Psoas muscle (tissue), 8 donors: ENCODE data around the gene AOPEP. TPM values are rescaled to one million over a fixed set of nuclear protein-coding genes. Genes with fewer than 3 reads are reported as not detected.

Experiments used
- ATAC-seq, 4 donors: fragments of 200-7000 bp; cut with Tn5 transposase; one replicate each; pipeline ENCODE4 v1.9.1; 2020; ENCODE audit warnings: moderate library complexity in 3 of 4, mild to moderate bottlenecking in 2 of 4
- DNase-seq, 2 donors: peaks; one replicate each; pipeline ENCODE4 v3.0.0-alpha.2; 2020
- H3K27ac ChIP-seq: fragments of 200-600 bp; one replicate; pipeline ENCODE4 v1.8.0; 2022
- H3K27me3 ChIP-seq, 3 donors: fragments of 200-600 bp in 1 of 3; one replicate each; pipeline versions ENCODE4 v1.6.1 to v1.8.0; 2013 to 2022; ENCODE audit warnings: low read length in 2 of 3, mild to moderate bottlenecking in 2 of 3, moderate library complexity in 1 of 3; ENCODE audit not compliant: insufficient read depth in 3 of 3
- H3K36me3 ChIP-seq, 2 donors: fragments of 200-600 bp in 1 of 2; one replicate each; pipeline versions ENCODE4 v1.6.1 to v1.8.0; 2013 to 2022; ENCODE audit warnings: low read depth in 1 of 2, mild to moderate bottlenecking in 1 of 2, moderate library complexity in 1 of 2; ENCODE audit not compliant: insufficient read depth in 1 of 2
- H3K4me1 ChIP-seq: fragments of 200-600 bp; one replicate; pipeline ENCODE4 v1.8.0; 2022
- H3K4me3 ChIP-seq: fragments of 200-600 bp; one replicate; pipeline ENCODE4 v1.8.0; 2022; ENCODE audit warnings: mild to moderate bottlenecking
- H3K9me3 ChIP-seq: fragments of 200-600 bp; one replicate; pipeline ENCODE4 v1.8.0; 2022
- WGBS, 3 donors: extraction: QIAGEN DNeasy Blood & Tissue Kit; methylation state at CpG; one replicate each; pipeline versions ENCODE4 v1.1.6 to v1.1.7; 2013; 5-methylcytosine and 5-hydroxymethylcytosine counted together
- intact Hi-C, 2 donors: fragments of 100-400 bp; cut with DNase I; formaldehyde crosslinking; loops; one replicate each; pipeline versions ENCODE4 v1.11.0 to v1.14.2; 2022
- polyA plus RNA-seq, 3 donors: library from polyadenylated mRNA; stranded (reverse); fragments of 200-250 nt; gene quantifications; one replicate each; pipeline ENCODE4 v1.2.3, GENCODE V29; 2013
- total RNA-seq, 4 donors: library from RNA; stranded (reverse); fragmentation: NEBNext Ultra II Directional in 2 of 4; extraction: Animal tissue kit (Norgen Biotek cat#: 25700) in 2 of 4; gene quantifications; one replicate each; pipeline versions ENCODE4 v1.2.1 to v1.2.4, GENCODE V29; 2021 to 2023
- TF ChIP-seq, protein P1 (sequence below): fragments of 200-600 bp; IDR thresholded peaks from one replicate; pipeline ENCODE4 v1.8.0; 2022; ENCODE audit warnings: antibody characterized with exemption
- donor health status: healthy with polysubstance abuse.
- donor health status: DM: no; HTN: no; CAD: no; lungs with moderate emphysema.
- donor health status: Bipolar disorder and iron deficiency.
- donor health status: healthy.
- donor health status: DM: yes; HTN: yes; CAD: no.
- donor health status: DM: no; HTN: no; CAD: no.
- donor health status: DM: no; HTN: no; CAD: no.
- donor health status: DM: yes; HTN: yes; CAD: no.

The AOPEP gene
- total and polyA plus RNA-seq, 7 donors = 46.4 to 96.9 (median 78.6) TPM

DNA sequence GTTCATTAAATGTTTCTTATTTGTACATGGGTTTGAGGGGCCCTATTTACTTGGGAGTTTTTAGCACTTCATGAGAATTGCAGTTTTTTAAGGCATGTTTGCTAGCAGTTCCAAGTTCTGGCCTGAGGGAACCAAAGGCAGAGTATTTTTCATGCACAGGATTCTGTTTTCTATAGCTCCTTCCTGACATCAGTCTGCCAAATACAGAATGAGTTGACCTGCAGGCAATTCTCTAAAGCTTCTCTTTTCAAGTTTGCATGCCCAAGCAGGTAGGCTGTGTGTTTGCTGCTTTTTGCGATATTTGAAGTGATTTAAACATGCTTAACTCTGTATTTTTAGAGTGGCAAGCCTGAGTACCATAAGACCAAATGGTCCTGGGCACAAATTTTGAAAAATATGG, 75.8 kb downstream of the AOPEP start:
- Histone ChIP-seq H3K27me3 (no peaks in the 10 kb centered on the region), H3K27ac (no peak overlapping the region), H3K9me3 (no peaks in the 10 kb centered on the region), H3K4me1 (peaks cover 46% of the 10 kb centered on the region), H3K4me3 (no peak overlapping the region), H3K36me3 (no peaks in the 10 kb centered on the region)
- intact Hi-C loops = no loop called here
- DNase-seq = no peak
- ATAC-seq = no peak
- TF ChIP-seq, protein P1, sequence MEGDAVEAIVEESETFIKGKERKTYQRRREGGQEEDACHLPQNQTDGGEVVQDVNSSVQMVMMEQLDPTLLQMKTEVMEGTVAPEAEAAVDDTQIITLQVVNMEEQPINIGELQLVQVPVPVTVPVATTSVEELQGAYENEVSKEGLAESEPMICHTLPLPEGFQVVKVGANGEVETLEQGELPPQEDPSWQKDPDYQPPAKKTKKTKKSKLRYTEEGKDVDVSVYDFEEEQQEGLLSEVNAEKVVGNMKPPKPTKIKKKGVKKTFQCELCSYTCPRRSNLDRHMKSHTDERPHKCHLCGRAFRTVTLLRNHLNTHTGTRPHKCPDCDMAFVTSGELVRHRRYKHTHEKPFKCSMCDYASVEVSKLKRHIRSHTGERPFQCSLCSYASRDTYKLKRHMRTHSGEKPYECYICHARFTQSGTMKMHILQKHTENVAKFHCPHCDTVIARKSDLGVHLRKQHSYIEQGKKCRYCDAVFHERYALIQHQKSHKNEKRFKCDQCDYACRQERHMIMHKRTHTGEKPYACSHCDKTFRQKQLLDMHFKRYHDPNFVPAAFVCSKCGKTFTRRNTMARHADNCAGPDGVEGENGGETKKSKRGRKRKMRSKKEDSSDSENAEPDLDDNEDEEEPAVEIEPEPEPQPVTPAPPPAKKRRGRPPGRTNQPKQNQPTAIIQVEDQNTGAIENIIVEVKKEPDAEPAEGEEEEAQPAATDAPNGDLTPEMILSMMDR = no peak
- WGBS, 3 donors = 91 to 97% (median 95%) methylated on average over 1 of the region's 1 CpG

DNA sequence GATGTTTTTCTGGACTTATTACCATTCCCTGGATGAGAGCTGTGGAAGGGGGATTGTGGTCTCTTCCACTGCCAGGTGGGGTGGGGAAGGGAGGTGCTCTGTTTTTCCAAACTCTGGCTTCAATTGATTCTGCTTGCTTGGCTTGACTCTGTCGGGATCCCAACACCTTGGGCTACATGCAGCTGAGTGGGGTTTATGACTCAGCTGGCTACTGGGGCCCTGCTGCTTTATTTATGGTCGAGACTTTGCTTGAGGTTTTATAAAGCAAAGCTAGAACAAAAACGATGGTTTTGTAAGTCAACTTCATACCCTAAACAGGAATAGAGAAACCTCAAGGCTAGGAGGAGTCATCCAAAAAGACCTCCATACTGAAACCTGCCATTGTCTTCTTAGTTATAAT, 76.3 kb downstream of the AOPEP start:
- intact Hi-C loops = no loop called here
- Histone ChIP-seq H3K9me3 (no peaks in the 10 kb centered on the region), H3K27me3 (no peaks in the 10 kb centered on the region), H3K27ac (no peak overlapping the region), H3K4me3 (no peak overlapping the region), H3K36me3 (no peaks in the 10 kb centered on the region), H3K4me1 (peaks cover 50% of the 10 kb centered on the region)
- no peak for DNase-seq
- 39 to 73% (median 41%) methylated on average over 3 of the region's 3 CpGs for WGBS, 3 donors
- TF ChIP-seq, protein P1 = no peak
- ATAC-seq = no peak

DNA sequence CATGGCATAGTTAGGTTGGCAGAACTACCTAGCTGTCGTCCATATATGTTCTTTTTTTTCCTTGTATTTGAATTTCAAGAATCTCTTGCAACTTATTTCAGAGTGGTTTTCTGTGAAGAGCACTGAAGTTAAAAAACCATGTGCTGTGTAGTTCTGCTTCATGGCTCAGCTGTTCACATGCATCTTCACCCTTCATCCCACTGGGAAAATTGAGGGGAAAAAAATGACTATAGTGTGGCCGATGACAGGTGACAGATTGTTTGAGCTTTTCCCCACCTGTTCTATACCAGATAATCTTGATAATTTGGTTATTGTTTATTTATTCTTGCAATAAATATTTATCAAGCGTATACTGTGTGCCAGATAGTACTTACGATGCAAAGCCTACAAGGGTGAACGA, 77.8 kb downstream of the AOPEP start:
- Histone ChIP-seq H3K4me3 (no peak overlapping the region), H3K36me3 (no peaks in the 10 kb centered on the region), H3K27ac (no peak overlapping the region), H3K9me3 (no peaks in the 10 kb centered on the region), H3K27me3 (no peaks in the 10 kb centered on the region), H3K4me1 (peaks cover 62% of the 10 kb centered on the region)
- intact Hi-C loops = no loop called here
- TF ChIP-seq, protein P1 = no peak
- 70 to 93% (median 84%) methylated on average over 5 of the region's 5 CpGs for WGBS, 3 donors
- ATAC-seq (no peak), DNase-seq (no peak)

DNA sequence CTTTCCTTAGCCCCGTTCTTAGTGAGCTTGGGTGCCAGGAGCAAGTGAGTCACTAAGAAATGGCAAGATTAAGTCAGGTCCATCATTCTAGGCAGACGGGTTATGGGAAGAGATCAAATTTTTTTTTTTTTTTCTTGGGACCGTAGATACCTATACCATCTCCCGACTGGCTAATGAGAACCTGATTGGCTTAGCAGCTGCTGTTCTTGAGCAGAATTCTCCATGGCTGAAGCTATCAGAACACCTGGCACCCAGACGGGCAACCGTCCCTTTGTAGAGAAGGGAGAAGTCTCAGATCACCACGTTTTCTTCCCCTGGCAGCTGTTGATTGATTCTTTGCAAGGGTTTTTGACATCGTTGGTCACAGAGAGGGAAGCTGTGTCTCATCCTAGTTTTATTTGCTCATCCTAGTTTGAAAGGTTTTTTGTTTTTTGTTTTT, 78.6 kb downstream of the AOPEP start:
- intact Hi-C loops = no loop called here
- Histone ChIP-seq H3K4me3 (no peak overlapping the region), H3K9me3 (no peaks in the 10 kb centered on the region), H3K27ac (no peak overlapping the region), H3K4me1 (peaks cover 57% of the 10 kb centered on the region), H3K36me3 (no peaks in the 10 kb centered on the region), H3K27me3 (no peaks in the 10 kb centered on the region)
- DNase-seq = no peak
- TF ChIP-seq, protein P1 = no peak
- WGBS, 3 donors = 35 to 54% (median 40%) methylated on average over 8 of the region's 8 CpGs
- no peak for ATAC-seq

DNA sequence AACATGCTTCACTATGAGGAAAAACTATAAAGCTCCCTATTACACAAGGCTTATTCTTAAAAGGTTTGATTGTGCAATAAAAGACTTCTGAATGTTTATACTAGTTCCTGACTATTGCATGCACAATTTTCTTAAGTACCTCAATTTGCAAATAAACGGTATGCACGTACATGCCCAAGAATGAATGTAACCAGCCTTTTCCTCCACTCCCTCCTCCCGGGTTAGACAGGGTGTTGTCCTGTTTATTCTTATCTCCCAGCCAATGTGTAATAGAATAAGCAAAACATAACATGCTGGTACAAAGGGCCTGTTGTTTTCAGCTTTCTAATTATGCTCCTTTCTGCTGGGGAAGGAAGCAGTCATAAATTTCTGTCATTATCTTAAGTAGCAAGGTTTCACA, 79.1 kb downstream of the AOPEP start:
- H3K27ac ChIP-seq = peak overlapping the region; percentile 49
- intact Hi-C loops = no loop called here

More for the DNA sequence above, 79.1 kb downstream of the AOPEP start:
- Histone ChIP-seq H3K4me3 (no peak overlapping the region), H3K4me1 (peaks cover 53% of the 10 kb centered on the region), H3K36me3 (no peaks in the 10 kb centered on the region), H3K27me3 (no peaks in the 10 kb centered on the region), H3K9me3 (no peaks in the 10 kb centered on the region)
- ATAC-seq (peak in 1 of 4 donors; percentile 19), DNase-seq (no peak)
- TF ChIP-seq, protein P1 = no peak
- WGBS, 3 donors = 8 to 28% (median 17%) methylated on average over 3 of the region's 3 CpGs
